ENCODE results near the gene HSPA1B.
"Not testable (repeated sequence)": the region's sequence is repeated elsewhere in the genome, so short reads cannot be mapped to it uniquely, and the experiment has no call there.

Gene HSPA1B

DNA sequence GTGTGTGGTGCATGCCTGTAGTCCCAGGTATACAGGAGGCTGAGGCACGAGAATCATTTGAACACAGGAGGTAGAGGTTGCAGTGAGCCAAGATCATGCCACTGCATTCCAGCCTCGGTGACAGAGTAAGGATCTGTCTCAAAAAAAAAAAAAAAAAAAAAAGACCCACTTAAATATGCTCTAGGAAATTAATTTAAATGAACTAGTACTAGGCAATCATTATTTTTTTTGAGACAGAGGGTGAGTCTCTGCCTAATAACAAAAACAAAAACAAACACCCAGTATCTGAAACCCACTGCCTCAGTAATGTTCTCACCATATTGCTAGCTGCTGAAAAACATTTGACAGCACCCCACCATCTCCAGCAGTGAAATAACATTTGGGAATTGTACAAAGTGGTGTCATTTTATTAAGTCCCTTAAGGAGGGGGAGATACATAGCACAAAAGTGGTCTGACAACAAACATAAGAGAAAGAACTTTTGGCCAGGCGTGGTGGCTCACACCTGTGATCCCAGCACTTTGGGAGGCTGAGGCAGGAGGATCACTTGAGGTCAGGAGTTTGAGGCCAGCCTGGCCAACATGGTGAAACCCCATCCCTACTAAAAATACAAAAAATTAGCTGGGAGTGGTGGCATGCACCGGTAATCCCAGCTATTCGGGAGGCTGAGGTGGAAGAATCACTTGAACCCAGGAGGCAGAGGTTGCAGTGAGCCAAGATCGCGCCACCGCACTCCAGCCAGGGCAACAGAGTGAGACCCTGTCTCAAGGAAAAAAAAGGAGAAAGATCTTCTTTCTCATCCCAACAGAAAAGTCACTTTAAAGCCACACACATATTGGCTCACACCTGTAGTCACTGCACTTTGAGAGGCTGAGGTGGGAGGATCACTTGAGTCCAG lies 26.3 kb upstream of the HSPA1B start:
- H3K9me3 ChIP-seq (replicated peaks; ENCODE audit: low read length); H3K4me2 ChIP-seq (ENCODE audit: low read length); H3K4me3 ChIP-seq (ENCODE audit: low read length); H3K36me3 ChIP-seq (ENCODE audit: insufficient read depth, low read length); H3K9ac ChIP-seq (ENCODE audit: low read depth, low read length); H3K27me3 ChIP-seq (ENCODE audit: control insufficient read depth, insufficient read depth, low read length): not testable (repeated sequence)
- peaks cover 10% of the 10 kb centered on the region for H3K4me1 ChIP-seq (ENCODE audit: control insufficient read depth, insufficient read depth, low read length)

GRCh38 chr6:31805939-31806469 lies 21.5 kb upstream of the HSPA1B start:
- Histone ChIP-seq H3K9ac (ENCODE audit: low read depth, low read length) (peak overlapping the region; percentile 95), H3K4me3 (ENCODE audit: low read length) (peak overlapping the region; percentile 93), H3K9me3 (replicated peaks; ENCODE audit: low read length) (no peaks in the 10 kb centered on the region), H3K4me1 (ENCODE audit: control insufficient read depth, insufficient read depth, low read length) (peaks cover 11% of the 10 kb centered on the region), H3K36me3 (ENCODE audit: insufficient read depth, low read length) (no peaks in the 10 kb centered on the region), H3K27me3 (ENCODE audit: control insufficient read depth, insufficient read depth, low read length) (no peaks in the 10 kb centered on the region), H3K4me2 (ENCODE audit: low read length) (peak overlapping the region; percentile 99)

GRCh38 chr6:31806470-31807272 lies 20.9 kb upstream of the HSPA1B start, which contains the start of gene LSM2:
LSM2 (minus strand) TSS chr6:31806966; CDS start chr6:31806757, 209 bp downstream.
- Histone ChIP-seq H3K4me3 (ENCODE audit: low read length) (peak within 1 kb of the TSS; percentile 93), H3K27me3 (ENCODE audit: control insufficient read depth, insufficient read depth, low read length) (no peaks in the 10 kb centered on the region)

DNA sequence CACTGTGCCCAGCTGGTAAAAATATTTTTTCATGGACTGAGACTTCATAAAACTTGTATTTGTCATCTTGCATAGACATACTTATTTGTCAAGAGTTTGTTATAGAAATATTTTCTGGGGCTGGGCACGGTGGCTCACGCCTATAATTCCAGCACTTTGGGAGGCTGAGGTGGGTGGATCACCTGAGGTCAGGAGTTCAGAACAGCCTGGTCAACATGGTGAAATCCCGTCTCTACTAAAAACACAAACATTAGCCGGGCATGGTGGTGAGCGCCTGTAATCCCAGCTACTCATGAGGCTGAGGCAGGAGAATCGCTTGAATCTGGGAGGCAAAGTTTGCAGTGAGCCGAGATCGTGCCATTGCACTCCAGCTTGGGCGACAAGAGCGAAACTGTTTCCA lies 18.9 kb upstream of the HSPA1B start:
- H3K4me3 ChIP-seq (ENCODE audit: low read length); H3K27me3 ChIP-seq (ENCODE audit: control insufficient read depth, insufficient read depth, low read length); H3K9ac ChIP-seq (ENCODE audit: low read depth, low read length); H3K9me3 ChIP-seq (replicated peaks; ENCODE audit: low read length); H3K4me2 ChIP-seq (ENCODE audit: low read length); H3K36me3 ChIP-seq (ENCODE audit: insufficient read depth, low read length): not testable (repeated sequence)
- peaks cover 14% of the 10 kb centered on the region for H3K4me1 ChIP-seq (ENCODE audit: control insufficient read depth, insufficient read depth, low read length)

More at GRCh38 chr6:31806470-31807272, 20.9 kb upstream of the HSPA1B start, which contains the start of gene LSM2:
- Histone ChIP-seq H3K9ac (ENCODE audit: low read depth, low read length) (peak within 1 kb of the TSS; percentile 95), H3K4me1 (ENCODE audit: control insufficient read depth, insufficient read depth, low read length) (peaks cover 11% of the 10 kb centered on the region), H3K36me3 (ENCODE audit: insufficient read depth, low read length) (no peaks in the 10 kb centered on the region), H3K4me2 (ENCODE audit: low read length) (peak within 1 kb of the TSS; percentile 99), H3K9me3 (replicated peaks; ENCODE audit: low read length) (no peaks in the 10 kb centered on the region)

DNA sequence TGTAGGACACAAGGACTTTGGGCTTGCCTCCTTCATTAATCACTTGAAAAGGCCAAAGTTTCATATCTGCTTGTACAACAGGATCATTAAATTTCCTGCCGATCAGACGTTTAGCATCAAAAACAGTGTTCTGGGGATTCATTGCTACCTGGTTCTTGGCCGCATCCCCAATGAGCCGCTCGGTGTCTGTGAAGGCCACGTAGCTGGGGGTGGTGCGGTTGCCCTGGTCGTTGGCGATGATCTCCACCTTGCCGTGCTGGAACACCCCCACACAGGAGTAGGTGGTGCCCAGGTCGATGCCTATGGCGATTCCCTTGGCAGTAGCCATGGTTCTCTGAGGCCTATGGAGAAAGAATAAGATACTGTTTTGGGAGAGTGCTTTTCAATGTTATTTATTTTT lies 15.9 kb upstream of the HSPA1B start:
- Histone ChIP-seq H3K9me3 (replicated peaks; ENCODE audit: low read length) (no peaks in the 10 kb centered on the region), H3K4me2 (ENCODE audit: low read length) (no peak overlapping the region), H3K36me3 (ENCODE audit: insufficient read depth, low read length) (no peaks in the 10 kb centered on the region), H3K4me3 (ENCODE audit: low read length) (no peak overlapping the region), H3K4me1 (ENCODE audit: control insufficient read depth, insufficient read depth, low read length) (peaks cover 13% of the 10 kb centered on the region), H3K27me3 (ENCODE audit: control insufficient read depth, insufficient read depth, low read length) (no peaks in the 10 kb centered on the region), H3K9ac (ENCODE audit: low read depth, low read length) (no peak overlapping the region)

- H3K4me3 ChIP-seq (ENCODE audit: low read length): no peak overlapping the region
- H3K36me3 ChIP-seq (ENCODE audit: insufficient read depth, low read length): no peaks in the 10 kb centered on the region
- H3K27me3 ChIP-seq (ENCODE audit: control insufficient read depth, insufficient read depth, low read length): no peaks in the 10 kb centered on the region
- peak overlapping the region; percentile 77 for H3K9ac ChIP-seq (ENCODE audit: low read depth, low read length)
- H3K9me3 ChIP-seq (replicated peaks; ENCODE audit: low read length): no peaks in the 10 kb centered on the region
- H3K4me2 ChIP-seq (ENCODE audit: low read length): peak overlapping the region; percentile 79
- peaks cover 21% of the 10 kb centered on the region for H3K4me1 ChIP-seq (ENCODE audit: control insufficient read depth, insufficient read depth, low read length)
These were observed 14.1 kb upstream of the HSPA1B start for GRCh38 chr6:31813465-31813849.

GRCh38 chr6:31814677-31815024 lies 12.9 kb upstream of the HSPA1B start:
- Histone ChIP-seq H3K36me3 (ENCODE audit: insufficient read depth, low read length) (no peaks in the 10 kb centered on the region), H3K4me3 (ENCODE audit: low read length) (peak overlapping the region; percentile 85), H3K9ac (ENCODE audit: low read depth, low read length) (peak overlapping the region; percentile 61), H3K4me1 (ENCODE audit: control insufficient read depth, insufficient read depth, low read length) (peaks cover 26% of the 10 kb centered on the region), H3K27me3 (ENCODE audit: control insufficient read depth, insufficient read depth, low read length) (no peaks in the 10 kb centered on the region), H3K9me3 (replicated peaks; ENCODE audit: low read length) (no peaks in the 10 kb centered on the region), H3K4me2 (ENCODE audit: low read length) (peak overlapping the region; percentile 98)

- peak within 1 kb of the TSS; percentile 77 for H3K9ac ChIP-seq (ENCODE audit: low read depth, low read length)
- H3K4me3 ChIP-seq (ENCODE audit: low read length): peak within 1 kb of the TSS; percentile 85
- no peaks in the 10 kb centered on the region for H3K36me3 ChIP-seq (ENCODE audit: insufficient read depth, low read length)
- H3K27me3 ChIP-seq (ENCODE audit: control insufficient read depth, insufficient read depth, low read length): no peaks in the 10 kb centered on the region
- H3K4me1 ChIP-seq (ENCODE audit: control insufficient read depth, insufficient read depth, low read length): peaks cover 26% of the 10 kb centered on the region
- peak within 1 kb of the TSS; percentile 98 for H3K4me2 ChIP-seq (ENCODE audit: low read length)
- H3K9me3 ChIP-seq (replicated peaks; ENCODE audit: low read length): no peaks in the 10 kb centered on the region
These were observed 12.3 kb upstream of the HSPA1B start, which contains the start of the genes HSPA1A and HSPA1L for GRCh38 chr6:31815025-31815838. HSPA1A (plus strand) TSS chr6:31815543; CDS start chr6:31815757, 214 bp downstream. HSPA1L (minus strand) TSS chr6:31815283; CDS start chr6:31811972, 3,311 bp downstream.

- H3K9me3 ChIP-seq (replicated peaks; ENCODE audit: low read length); H3K27me3 ChIP-seq (ENCODE audit: control insufficient read depth, insufficient read depth, low read length); H3K36me3 ChIP-seq (ENCODE audit: insufficient read depth, low read length): not testable (repeated sequence)
- H3K4me2 ChIP-seq (ENCODE audit: low read length): peak overlapping the region; percentile 85
- peak overlapping the region; percentile 28 for H3K9ac ChIP-seq (ENCODE audit: low read depth, low read length)
- H3K4me3 ChIP-seq (ENCODE audit: low read length): peak overlapping the region; percentile 67
- H3K4me1 ChIP-seq (ENCODE audit: control insufficient read depth, insufficient read depth, low read length): peaks cover 33% of the 10 kb centered on the region
These were observed 10.2 kb upstream of the HSPA1B start for GRCh38 chr6:31817133-31817928.

- Histone ChIP-seq H3K4me3 (ENCODE audit: low read length) (peak overlapping the region; percentile 67), H3K4me2 (ENCODE audit: low read length) (peak overlapping the region; percentile 85), H3K4me1 (ENCODE audit: control insufficient read depth, insufficient read depth, low read length) (peaks cover 38% of the 10 kb centered on the region)
- not testable (repeated sequence) for H3K9me3 ChIP-seq (replicated peaks; ENCODE audit: low read length); H3K36me3 ChIP-seq (ENCODE audit: insufficient read depth, low read length); H3K27me3 ChIP-seq (ENCODE audit: control insufficient read depth, insufficient read depth, low read length); H3K9ac ChIP-seq (ENCODE audit: low read depth, low read length)
These were observed 9.5 kb upstream of the HSPA1B start for GRCh38 chr6:31817929-31818511.
